Lung (tissue), 12 donors: Measurements from ENCODE around the gene PACRG. TPM values are rescaled to one million over a fixed set of nuclear protein-coding genes. Genes with fewer than 3 reads are reported as not detected.

ENCODE experiments used
- ATAC-seq: fragments of 200-7000 bp; cut with Tn5 transposase; one replicate; pipeline ENCODE4 v1.9.1; 2020; ENCODE audit warnings: moderate number of reproducible peaks; ENCODE audit not compliant: insufficient read depth, low FRiP score
- DNase-seq, 3 donors: peaks; one replicate each; pipeline ENCODE4 v3.0.0-alpha.2; 2013 to 2017
- H3K27ac ChIP-seq, 2 donors: one replicate each; pipeline ENCODE4 v1.5.1; 2013; ENCODE audit warnings: mild to moderate bottlenecking in 2 of 2, moderate library complexity in 2 of 2, control low read depth in 1 of 2, inconsistent platforms in 1 of 2, low read depth in 1 of 2, low read length in 1 of 2
- H3K27me3 ChIP-seq, 3 donors: one replicate each; pipeline ENCODE4 v1.5.1; 2013; ENCODE audit warnings: low read length in 2 of 3; ENCODE audit not compliant: control insufficient read depth in 3 of 3, insufficient read depth in 3 of 3
- H3K36me3 ChIP-seq, 4 donors: one replicate each; pipeline ENCODE4 v1.5.1; 2013; ENCODE audit warnings: low read length in 4 of 4, mild to moderate bottlenecking in 1 of 4, moderate library complexity in 1 of 4; ENCODE audit not compliant: control insufficient read depth in 4 of 4, insufficient read depth in 4 of 4
- H3K4me1 ChIP-seq, 5 donors: one replicate each; pipeline ENCODE4 v1.5.1; 2013; ENCODE audit warnings: low read length in 5 of 5, mild to moderate bottlenecking in 2 of 5, moderate library complexity in 1 of 5; ENCODE audit not compliant: control insufficient read depth in 5 of 5, insufficient read depth in 5 of 5
- H3K4me3 ChIP-seq: one replicate; pipeline ENCODE4 v1.5.1; 2013; ENCODE audit warnings: mild to moderate bottlenecking, control low read depth, moderate library complexity
- H3K9ac ChIP-seq, 2 donors: one replicate each; pipeline ENCODE4 v1.5.1; 2013; ENCODE audit warnings: low read length in 2 of 2, control low read depth in 1 of 2; ENCODE audit not compliant: insufficient read depth in 1 of 2
- H3K9me3 ChIP-seq, 4 donors: one replicate each; pipeline ENCODE4 v1.5.1; 2013; ENCODE audit warnings: low read length in 3 of 4, mild to moderate bottlenecking in 1 of 4, moderate library complexity in 1 of 4; ENCODE audit not compliant: control insufficient read depth in 4 of 4, insufficient read depth in 3 of 4
- CTCF ChIP-seq: IDR thresholded peaks from 2 replicates; pipeline ENCODE4 v1.5.1; 2012; ENCODE audit warnings: mild to moderate bottlenecking; ENCODE audit errors: control extremely low read depth, extremely low read depth
- WGBS, 2 donors: extraction: QIAGEN DNeasy Blood & Tissue Kit; methylation state at CpG; one replicate each; pipeline ENCODE4 v1.1.7; 2013; 5-methylcytosine and 5-hydroxymethylcytosine counted together
- polyA plus RNA-seq, 2 donors: library from polyadenylated mRNA; stranded (reverse); fragments of 200-250 nt; gene quantifications; one replicate each; pipeline ENCODE4 v1.2.1, GENCODE V29; 2013
- total RNA-seq, 2 donors: library from RNA; depleted of rRNA in 1 of 2; stranded (reverse); fragments of >200 nt in 1 of 2; gene quantifications; one replicate each; pipeline ENCODE4 v1.2.1, GENCODE V29; 2014 to 2021
- donor health status: control.
- donor health status: control.
- donor health status: Bipolar disorder and iron deficiency.
- donor health status: healthy.
- donor health status: DM: yes; HTN: yes; CAD: no.

Gene PACRG
- total and polyA plus RNA-seq, 4 donors = 3.8 to 26.6 (median 7.4) TPM

- no peaks in the 10 kb centered on the region for H3K27me3 ChIP-seq
- 94% methylated on average over 5 of the region's 5 CpGs for WGBS, 2 donors
- peaks cover 0 to 5% (median 0%) of the 10 kb centered on the region in 4 donors for H3K9me3 ChIP-seq
- no peak overlapping the region for H3K9ac ChIP-seq
- H3K27ac ChIP-seq = no peak overlapping the region
- no peaks in the 10 kb centered on the region for H3K36me3 ChIP-seq
- peaks cover 0 to 2% (median 0%) of the 10 kb centered on the region in 5 donors for H3K4me1 ChIP-seq
- no peak for ATAC-seq
- no peak for DNase-seq
- no peak overlapping the region for H3K4me3 ChIP-seq
- TF ChIP-seq CTCF = no peak
These were observed 185.4 kb downstream of the PACRG start for GRCh38 chr6:162913206-162913605.

- DNase-seq (no peak), ATAC-seq (no peak)
- Histone ChIP-seq H3K27me3 (no peaks in the 10 kb centered on the region), H3K36me3 (no peaks in the 10 kb centered on the region), H3K27ac (no peak overlapping the region), H3K4me3 (no peak overlapping the region), H3K9ac (no peak overlapping the region), H3K4me1 (peaks cover 0 to 14% (median 0%) of the 10 kb centered on the region in 5 donors), H3K9me3 (no peaks in the 10 kb centered on the region)
- WGBS, 2 donors = 48 to 86% methylated on average over 1 of the region's 1 CpG
- no peak for TF ChIP-seq CTCF
These were observed 189.7 kb downstream of the PACRG start for GRCh38 chr6:162917506-162917905.

GRCh38 chr6:162921062-162921461, 193.3 kb downstream of the PACRG start:
- H3K4me1 ChIP-seq = peaks cover 0 to 14% (median 0%) of the 10 kb centered on the region in 5 donors
- no peak for TF ChIP-seq CTCF
- H3K36me3 ChIP-seq = no peaks in the 10 kb centered on the region
- no peak overlapping the region for H3K27ac ChIP-seq
- no peak overlapping the region for H3K4me3 ChIP-seq
- H3K9me3 ChIP-seq = no peaks in the 10 kb centered on the region
- no peak overlapping the region for H3K9ac ChIP-seq
- WGBS, 2 donors = 32 to 40% methylated on average over 6 of the region's 6 CpGs
- no peak for ATAC-seq
- peak in 2 of 3 donors; percentile 27 to 72 for DNase-seq
- no peaks in the 10 kb centered on the region for H3K27me3 ChIP-seq

GRCh38 chr6:162921510-162922040, 193.8 kb downstream of the PACRG start:
- Histone ChIP-seq H3K9me3 (no peaks in the 10 kb centered on the region), H3K4me3 (no peak overlapping the region), H3K27ac (no peak overlapping the region), H3K27me3 (no peaks in the 10 kb centered on the region), H3K9ac (no peak overlapping the region), H3K4me1 (peaks cover 0 to 14% (median 0%) of the 10 kb centered on the region in 5 donors), H3K36me3 (no peaks in the 10 kb centered on the region)
- ATAC-seq (no peak), DNase-seq (peak in 2 of 3 donors; percentile 52 to 65)
- TF ChIP-seq CTCF = no peak
- 64 to 69% methylated on average over 7 of the region's 7 CpGs for WGBS, 2 donors
